HG03354 (cell line): ENCODE results near the gene PCLO.
A peak's percentile ranks its signal among the peaks of the same experiment; 100 is the strongest.
"Not testable (repeated sequence)": the region's sequence is repeated elsewhere in the genome, so short reads cannot be mapped to it uniquely, and the experiment has no call there.

ENCODE experiments used
- ATAC-seq: cut with Tn5 transposase; IDR thresholded peaks from one replicate; pipeline ENCODE4 v1.9.1; 2021; ENCODE audit warnings: mild to moderate bottlenecking; ENCODE audit not compliant: unreplicated experiment, poor library complexity, severe bottlenecking

Gene PCLO

GRCh38 chr7:83055197-83055596 lies 107.5 kb downstream of the PCLO start:
- ATAC-seq, result no peak

- no peak for ATAC-seq
These were observed 108.2 kb downstream of the PCLO start for GRCh38 chr7:83054472-83054871.

GRCh38 chr7:83053965-83054364 lies 108.7 kb downstream of the PCLO start:
- ATAC-seq, result no peak

- peak; percentile 56 for ATAC-seq
These were observed 122.2 kb downstream of the PCLO start for GRCh38 chr7:83040484-83040883.

GRCh38 chr7:83038787-83039186 lies 123.9 kb downstream of the PCLO start:
- no peak for ATAC-seq

- no peak for ATAC-seq
These were observed 125.8 kb downstream of the PCLO start for GRCh38 chr7:83036721-83037380.

GRCh38 chr7:83036130-83036529 lies 126.6 kb downstream of the PCLO start:
- ATAC-seq, result no peak

GRCh38 chr7:83032195-83032594 lies 130.5 kb downstream of the PCLO start:
- ATAC-seq, result no peak

GRCh38 chr7:83023817-83024665 lies 138.6 kb downstream of the PCLO start:
- ATAC-seq, result not testable (repeated sequence)

GRCh38 chr7:83021032-83021431 lies 141.7 kb downstream of the PCLO start:
- ATAC-seq, result no peak

- no peak for ATAC-seq
These were observed 142.5 kb downstream of the PCLO start for GRCh38 chr7:83020161-83020560.

- no peak for ATAC-seq
These were observed 146.8 kb downstream of the PCLO start for GRCh38 chr7:83015916-83016315.

- no peak for ATAC-seq
These were observed 148.1 kb downstream of the PCLO start for GRCh38 chr7:83014546-83014945.

- ATAC-seq, result no peak
These were observed 150.7 kb downstream of the PCLO start for GRCh38 chr7:83011954-83012353.

GRCh38 chr7:83005410-83005809 lies 157.3 kb downstream of the PCLO start:
- no peak for ATAC-seq

- ATAC-seq, result no peak
These were observed 161.2 kb downstream of the PCLO start for GRCh38 chr7:83001362-83002040.

GRCh38 chr7:82998436-82998835 lies 164.2 kb downstream of the PCLO start:
- no peak for ATAC-seq

GRCh38 chr7:82985144-82985802 lies 177.4 kb downstream of the PCLO start:
- no peak for ATAC-seq

GRCh38 chr7:82980130-82980788 lies 182.4 kb downstream of the PCLO start:
- ATAC-seq, result no peak
